ENCODE measurements around the gene FHAD1.

FHAD1 gene

DNA sequence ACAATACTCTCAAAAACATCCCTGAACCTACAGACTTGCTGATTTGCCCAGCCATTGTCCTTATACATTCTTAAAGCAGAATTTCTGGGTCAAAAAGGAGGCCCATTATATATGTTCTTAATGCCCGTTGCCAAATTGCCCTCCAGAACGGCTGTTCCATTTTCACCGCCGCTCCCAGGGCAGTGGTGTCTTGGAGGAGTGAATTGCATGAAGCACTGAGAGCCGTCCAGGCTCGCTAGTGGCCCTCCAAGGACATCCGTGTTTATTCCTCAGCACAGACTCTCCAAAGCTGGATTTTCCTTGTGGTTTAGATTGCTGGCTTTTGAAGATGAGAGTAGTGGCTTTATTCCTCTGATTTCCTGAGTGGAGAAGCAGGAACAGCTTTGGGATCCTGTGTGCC, 68.8 kb downstream of the FHAD1 start:
- TF ChIP-seq, protein P1, sequence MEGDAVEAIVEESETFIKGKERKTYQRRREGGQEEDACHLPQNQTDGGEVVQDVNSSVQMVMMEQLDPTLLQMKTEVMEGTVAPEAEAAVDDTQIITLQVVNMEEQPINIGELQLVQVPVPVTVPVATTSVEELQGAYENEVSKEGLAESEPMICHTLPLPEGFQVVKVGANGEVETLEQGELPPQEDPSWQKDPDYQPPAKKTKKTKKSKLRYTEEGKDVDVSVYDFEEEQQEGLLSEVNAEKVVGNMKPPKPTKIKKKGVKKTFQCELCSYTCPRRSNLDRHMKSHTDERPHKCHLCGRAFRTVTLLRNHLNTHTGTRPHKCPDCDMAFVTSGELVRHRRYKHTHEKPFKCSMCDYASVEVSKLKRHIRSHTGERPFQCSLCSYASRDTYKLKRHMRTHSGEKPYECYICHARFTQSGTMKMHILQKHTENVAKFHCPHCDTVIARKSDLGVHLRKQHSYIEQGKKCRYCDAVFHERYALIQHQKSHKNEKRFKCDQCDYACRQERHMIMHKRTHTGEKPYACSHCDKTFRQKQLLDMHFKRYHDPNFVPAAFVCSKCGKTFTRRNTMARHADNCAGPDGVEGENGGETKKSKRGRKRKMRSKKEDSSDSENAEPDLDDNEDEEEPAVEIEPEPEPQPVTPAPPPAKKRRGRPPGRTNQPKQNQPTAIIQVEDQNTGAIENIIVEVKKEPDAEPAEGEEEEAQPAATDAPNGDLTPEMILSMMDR (IDR thresholded peaks at IDR 0.05), result no peak

DNA sequence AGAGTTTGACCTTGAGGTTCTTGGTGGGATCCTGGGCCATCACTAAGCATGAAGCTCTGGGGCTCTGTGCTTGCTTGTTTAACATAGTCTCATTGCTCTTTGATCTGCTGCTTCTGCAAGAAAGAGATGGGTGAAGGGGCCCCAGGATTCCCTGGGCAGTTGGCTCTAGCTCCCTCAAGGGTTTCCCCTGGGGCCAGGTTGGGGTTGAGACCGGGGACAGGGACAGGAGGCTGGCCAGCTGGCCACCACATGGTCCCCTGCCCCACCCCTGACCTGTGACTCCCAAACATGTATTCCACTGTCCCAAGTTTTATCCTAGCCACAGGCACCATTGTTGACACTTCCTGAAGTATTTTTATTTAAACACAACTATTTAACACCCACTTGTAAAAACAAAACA, 69.5 kb downstream of the FHAD1 start:
- TF ChIP-seq, protein P1 (IDR thresholded peaks at IDR 0.05), result no peak

DNA sequence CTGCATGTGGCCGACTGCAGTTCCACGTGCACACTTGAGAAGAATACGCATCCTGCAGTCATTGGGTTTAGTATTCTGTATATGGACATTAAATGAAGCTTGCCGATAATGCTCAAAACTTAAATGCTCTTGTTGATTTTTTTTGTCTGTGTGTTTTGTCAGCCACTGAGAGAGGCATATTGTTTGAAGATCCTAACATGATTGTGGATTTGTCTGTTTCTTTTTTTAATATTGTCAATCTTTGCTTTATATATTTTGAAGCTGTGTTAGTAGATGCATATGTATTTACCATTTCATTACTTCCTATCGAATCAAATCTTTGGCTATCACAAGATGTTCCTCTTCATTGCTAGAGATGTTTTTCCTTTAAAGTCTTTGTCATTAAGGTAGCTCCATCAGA, 73.2 kb downstream of the FHAD1 start:
- TF ChIP-seq, protein P1 (IDR thresholded peaks at IDR 0.05), result no peak

DNA sequence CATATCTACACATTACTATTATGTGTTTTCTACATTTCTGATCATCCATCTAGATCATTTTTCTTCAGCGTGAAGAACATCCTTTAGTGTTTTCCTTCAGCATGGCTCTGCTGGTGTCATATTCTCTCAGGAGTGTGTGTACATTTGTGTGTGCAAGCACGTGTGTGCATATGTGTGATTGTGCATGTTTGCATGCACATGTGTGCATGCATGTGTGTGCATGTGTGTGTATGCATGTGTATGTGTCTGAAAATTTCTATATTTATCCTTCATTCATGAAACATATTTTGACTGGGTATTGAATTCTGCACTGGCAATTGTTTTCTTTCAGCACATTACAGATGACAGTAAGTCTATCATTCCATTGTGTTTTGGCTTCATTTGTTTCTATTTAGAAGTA, 74.6 kb downstream of the FHAD1 start:
- TF ChIP-seq, protein P1 (IDR thresholded peaks at IDR 0.05), result no peak

DNA sequence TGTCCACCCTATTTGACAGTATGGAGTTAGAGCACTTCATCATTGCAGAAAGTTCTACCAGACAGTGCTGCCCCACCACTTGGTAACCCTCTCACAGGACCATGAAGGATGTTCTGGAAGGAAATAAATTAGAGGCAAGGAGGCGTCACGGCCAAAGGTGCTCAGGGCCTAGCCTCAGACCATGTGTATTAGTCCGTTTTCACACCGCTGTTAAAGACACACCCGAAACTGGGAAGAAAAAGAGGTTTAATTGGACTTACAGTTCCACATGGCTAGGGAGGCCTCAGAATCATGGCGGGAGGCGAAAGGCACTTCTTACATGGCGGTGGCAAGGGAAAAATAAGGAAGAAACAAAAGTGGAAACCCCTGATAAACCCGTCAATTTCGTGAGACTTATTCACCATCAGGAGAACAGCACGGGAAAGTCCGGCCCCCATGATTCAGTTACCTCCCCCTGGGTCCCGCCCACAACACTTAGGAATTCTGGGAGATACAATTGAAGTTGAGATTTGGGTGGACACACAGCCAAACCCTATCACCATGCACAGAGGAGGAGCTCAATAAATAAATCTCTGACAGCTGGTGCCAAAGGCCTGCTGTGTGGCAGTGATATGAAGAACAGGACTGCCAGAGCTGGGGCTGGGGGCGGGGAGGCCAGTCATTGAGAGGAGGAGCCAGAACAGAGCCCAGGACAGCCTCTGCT, 75.8 kb downstream of the FHAD1 start:
- TF ChIP-seq, protein P1 (IDR thresholded peaks at IDR 0.05), result no peak

DNA sequence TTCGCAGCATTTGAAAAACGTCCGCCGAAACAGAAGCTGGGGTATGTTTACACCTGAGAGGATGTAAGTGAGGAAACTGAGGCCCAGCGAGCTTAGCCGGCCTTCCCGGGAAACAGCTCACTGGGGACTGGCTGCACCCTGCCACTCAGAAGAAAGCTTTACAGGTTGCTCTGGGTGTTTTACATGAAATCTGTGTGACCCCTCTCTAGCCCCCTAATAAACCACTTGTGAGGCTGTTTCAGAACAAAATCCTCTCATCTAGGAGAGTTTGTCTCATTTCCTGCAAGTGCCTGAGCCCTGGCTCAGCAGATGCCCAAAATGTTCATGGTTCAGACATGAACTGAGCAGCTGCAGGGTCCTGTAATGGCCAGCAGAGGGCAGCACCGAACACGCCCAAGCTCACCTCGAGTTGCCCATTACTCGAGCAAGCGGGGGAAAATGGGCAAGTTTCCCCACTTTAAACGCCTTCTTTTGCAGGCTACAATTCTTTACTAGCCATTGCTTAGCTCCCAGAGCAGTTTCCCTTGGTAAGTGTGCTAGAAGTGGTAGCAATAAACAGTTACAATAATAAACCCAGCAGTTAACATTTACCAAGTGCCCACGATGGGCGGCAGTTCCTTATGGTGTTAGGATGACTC, 76.4 kb downstream of the FHAD1 start:
- TF ChIP-seq, protein P1 (IDR thresholded peaks at IDR 0.05), result peak; percentile 77

DNA sequence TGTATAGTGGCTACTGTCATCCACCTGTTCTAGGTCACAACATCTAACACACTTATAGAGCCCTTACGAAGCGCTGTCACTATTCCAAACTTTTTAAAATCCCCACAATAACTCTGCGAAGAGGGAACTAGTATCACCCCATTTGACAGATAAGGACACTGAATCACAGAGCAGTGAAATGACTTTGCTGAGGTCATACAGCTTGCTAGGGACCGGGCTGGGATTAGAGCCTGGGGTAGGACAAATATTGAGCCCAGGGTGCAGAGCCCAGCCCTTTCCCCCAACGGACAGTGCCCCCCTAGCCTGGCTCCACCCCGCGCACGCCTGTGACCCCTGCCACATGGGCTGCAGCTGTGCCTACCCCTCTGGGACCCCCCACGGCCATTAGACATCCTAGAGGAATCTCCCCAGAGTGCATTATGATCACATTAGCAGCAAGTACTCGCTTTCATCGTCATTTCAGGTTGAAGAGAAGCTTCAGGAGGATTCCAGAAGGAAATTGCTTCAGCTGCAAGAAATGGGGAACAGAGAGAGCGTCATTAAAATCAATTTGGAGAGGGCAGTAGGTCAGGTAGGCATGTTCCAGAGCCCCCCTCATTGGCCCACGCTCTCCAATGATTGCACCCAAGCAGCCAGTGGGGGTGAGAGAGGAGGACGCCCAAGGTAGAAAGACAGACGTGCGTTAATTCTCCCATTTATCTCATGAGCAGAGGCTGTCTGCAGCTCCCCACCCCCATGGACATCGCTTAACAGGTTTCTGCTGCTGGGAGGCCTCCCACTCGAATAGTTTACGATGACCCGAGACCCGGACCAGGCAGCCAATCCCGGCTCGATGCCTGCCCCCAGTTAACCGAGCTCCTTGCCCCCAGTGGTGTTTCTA, 77.2 kb downstream of the FHAD1 start:
- TF ChIP-seq, protein P1 (IDR thresholded peaks at IDR 0.05), result no peak

All from LNCAP (cell line).